ENCODE results near the gene TTC12. TPM values are rescaled to one million over a fixed set of nuclear protein-coding genes. Genes with fewer than 3 reads are reported as not detected.

The TTC12 gene
- polyA plus RNA-seq, 1 donor (not counting 4 experiments of a cell fraction or from before 2014, with no cell fraction given): 27.3 TPM

GRCh38 chr11:113269636-113270035 lies 44.7 kb upstream of the TTC12 start:
- Histone ChIP-seq H3K27me3 (ENCODE audit: control insufficient read depth, extremely low read depth, insufficient read depth, low read length) (no peaks in the 10 kb centered on the region), H3K4me3 (ENCODE audit: control insufficient read depth in 2 of 3, extremely low read depth in 1 of 3, insufficient read depth in 2 of 3, low read depth in 1 of 3, low read length in 3 of 3) (no peak overlapping the region), H3K9me3 (ENCODE audit: control insufficient read depth, low read depth, low read length) (no peaks in the 10 kb centered on the region), H3K9me1 (ENCODE audit: control insufficient read depth, extremely low read depth, insufficient read depth, low read length) (no peaks in the 10 kb centered on the region), H3K4me1 (ENCODE audit: control insufficient read depth, extremely low read depth, insufficient read depth, low read length) (no peaks in the 10 kb centered on the region), H3K27ac (ENCODE audit: control insufficient read depth, insufficient read depth, low read length) (no peak overlapping the region), H3K36me3 (ENCODE audit: control insufficient read depth in 2 of 2, extremely low read depth in 1 of 2, insufficient read depth in 2 of 2, low read length in 2 of 2) (no peaks in the 10 kb centered on the region), H3K9ac (ENCODE audit: control insufficient read depth, extremely low read depth, insufficient read depth, low read length) (no peak overlapping the region), H2AFZ (ENCODE audit: control insufficient read depth, low read length) (no peak overlapping the region), H3K4me2 (ENCODE audit: control insufficient read depth, extremely low read depth, insufficient read depth, low read depth, low read length) (no peak overlapping the region), H3K79me2 (ENCODE audit: control insufficient read depth, insufficient read depth, low read length) (no peaks in the 10 kb centered on the region), H4K20me1 (ENCODE audit: control insufficient read depth, extremely low read depth, insufficient read depth, low read length) (no peaks in the 10 kb centered on the region)
- FAIRE-seq (no peak), DNase-seq (ENCODE audit: low read depth, low spot score) (no peak)
- dilution Hi-C loops (cut with MboI; ENCODE audit: extremely low pct_ligation_motif_present, low sequenced_read_pairs): no loop called here
- no peak for TF ChIP-seq CTCF (optimal IDR thresholded peaks at IDR 0.05 in 1 of 3, IDR thresholded peaks at IDR 0.05 in 1 of 3, conservative IDR thresholded peaks at IDR 0.05 in 1 of 3; ENCODE audit: extremely low read depth in 1 of 3, insufficient read depth in 2 of 3, low read length in 3 of 3)
- no peak for TF ChIP-seq EZH2 (IDR thresholded peaks at IDR 0.05; ENCODE audit: low read length)

DNA sequence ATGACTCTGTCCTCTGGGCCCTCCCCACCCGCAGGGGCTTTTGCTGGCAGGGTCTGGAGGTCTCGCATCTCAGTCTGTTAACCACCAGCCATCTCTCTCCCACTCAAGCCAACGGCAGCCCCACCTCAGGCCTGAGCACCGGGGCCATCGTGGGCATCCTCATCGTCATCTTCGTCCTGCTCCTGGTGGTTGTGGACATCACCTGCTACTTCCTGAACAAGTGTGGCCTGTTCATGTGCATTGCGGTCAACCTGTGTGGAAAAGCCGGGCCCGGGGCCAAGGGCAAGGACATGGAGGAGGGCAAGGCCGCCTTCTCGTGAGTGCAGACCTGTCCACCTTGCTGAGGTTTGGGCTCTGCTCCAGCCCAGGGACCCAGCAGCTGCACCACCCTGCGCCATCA lies 44.3 kb upstream of the TTC12 start:
- Histone ChIP-seq H3K27ac (ENCODE audit: control insufficient read depth, insufficient read depth, low read length) (no peak overlapping the region), H3K9ac (ENCODE audit: control insufficient read depth, extremely low read depth, insufficient read depth, low read length) (no peak overlapping the region), H3K79me2 (ENCODE audit: control insufficient read depth, insufficient read depth, low read length) (no peaks in the 10 kb centered on the region), H3K4me1 (ENCODE audit: control insufficient read depth, extremely low read depth, insufficient read depth, low read length) (no peaks in the 10 kb centered on the region), H3K9me1 (ENCODE audit: control insufficient read depth, extremely low read depth, insufficient read depth, low read length) (no peaks in the 10 kb centered on the region), H3K36me3 (ENCODE audit: control insufficient read depth in 2 of 2, extremely low read depth in 1 of 2, insufficient read depth in 2 of 2, low read length in 2 of 2) (no peaks in the 10 kb centered on the region), H3K4me3 (ENCODE audit: control insufficient read depth in 2 of 3, extremely low read depth in 1 of 3, insufficient read depth in 2 of 3, low read depth in 1 of 3, low read length in 3 of 3) (no peak overlapping the region), H3K9me3 (ENCODE audit: control insufficient read depth, low read depth, low read length) (no peaks in the 10 kb centered on the region), H4K20me1 (ENCODE audit: control insufficient read depth, extremely low read depth, insufficient read depth, low read length) (no peaks in the 10 kb centered on the region), H3K27me3 (ENCODE audit: control insufficient read depth, extremely low read depth, insufficient read depth, low read length) (no peaks in the 10 kb centered on the region), H2AFZ (ENCODE audit: control insufficient read depth, low read length) (no peak overlapping the region), H3K4me2 (ENCODE audit: control insufficient read depth, extremely low read depth, insufficient read depth, low read depth, low read length) (no peak overlapping the region)
- FAIRE-seq (no peak), DNase-seq (ENCODE audit: low read depth, low spot score) (no peak)
- dilution Hi-C loops (cut with MboI; ENCODE audit: extremely low pct_ligation_motif_present, low sequenced_read_pairs): no loop called here
- TF ChIP-seq EZH2 (IDR thresholded peaks at IDR 0.05; ENCODE audit: low read length) (no peak), CTCF (optimal IDR thresholded peaks at IDR 0.05 in 1 of 3, IDR thresholded peaks at IDR 0.05 in 1 of 3, conservative IDR thresholded peaks at IDR 0.05 in 1 of 3; ENCODE audit: extremely low read depth in 1 of 3, insufficient read depth in 2 of 3, low read length in 3 of 3) (no peak)

Data from keratinocyte (primary cell).